GM12892 (cell line): ENCODE measurements around the gene PHEX.

ENCODE experiments used
- POLR2A ChIP-seq: IDR thresholded peaks from 2 replicates; pipeline ENCODE4 v1.6.1; 2011; ENCODE audit warnings: low read depth, low read length, control low read depth
- POLR2AphosphoS5 ChIP-seq: IDR thresholded peaks from 2 replicates; pipeline ENCODE4 v1.6.1; 2011; ENCODE audit warnings: low read depth, low read length, control low read depth
- TAF1 ChIP-seq: IDR thresholded peaks from 2 replicates; pipeline ENCODE4 v1.6.1; 2011; ENCODE audit warnings: low read depth, mild to moderate bottlenecking, control low read depth, low read length, borderline replicate concordance

GRCh38 chrX:22097012-22097694 lies 65.0 kb downstream of the PHEX start:
- TF ChIP-seq POLR2A (no peak), POLR2AphosphoS5 (no peak), TAF1 (no peak)
